CD4-positive, alpha-beta T cell treated with Interleukin-10 for 1 hour (primary cell): Measurements from ENCODE around the gene ME1.

Experiments used
- DNase-seq: peaks from one replicate; pipeline ENCODE4 v3.0.0-alpha.2; 2020

ME1 gene

DNA sequence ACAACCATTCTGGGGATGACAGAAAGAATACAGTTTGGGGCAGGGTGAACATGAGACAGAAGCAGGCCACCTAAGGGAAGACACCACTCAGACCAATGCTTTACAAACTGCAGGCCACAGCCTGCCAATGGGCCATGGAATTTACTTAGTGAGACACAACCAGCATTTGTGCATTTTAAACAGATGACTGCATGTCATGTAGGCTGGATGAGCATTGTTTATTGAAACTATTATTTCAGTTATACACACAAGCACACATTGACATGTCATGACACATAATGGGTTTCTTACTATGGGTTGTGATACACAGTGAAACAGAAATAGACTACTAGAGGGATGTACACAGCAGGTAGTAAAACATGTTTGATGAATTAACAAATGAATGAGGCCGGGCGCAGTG lies 245.8 kb downstream of the ME1 start:
- no peak for DNase-seq

DNA sequence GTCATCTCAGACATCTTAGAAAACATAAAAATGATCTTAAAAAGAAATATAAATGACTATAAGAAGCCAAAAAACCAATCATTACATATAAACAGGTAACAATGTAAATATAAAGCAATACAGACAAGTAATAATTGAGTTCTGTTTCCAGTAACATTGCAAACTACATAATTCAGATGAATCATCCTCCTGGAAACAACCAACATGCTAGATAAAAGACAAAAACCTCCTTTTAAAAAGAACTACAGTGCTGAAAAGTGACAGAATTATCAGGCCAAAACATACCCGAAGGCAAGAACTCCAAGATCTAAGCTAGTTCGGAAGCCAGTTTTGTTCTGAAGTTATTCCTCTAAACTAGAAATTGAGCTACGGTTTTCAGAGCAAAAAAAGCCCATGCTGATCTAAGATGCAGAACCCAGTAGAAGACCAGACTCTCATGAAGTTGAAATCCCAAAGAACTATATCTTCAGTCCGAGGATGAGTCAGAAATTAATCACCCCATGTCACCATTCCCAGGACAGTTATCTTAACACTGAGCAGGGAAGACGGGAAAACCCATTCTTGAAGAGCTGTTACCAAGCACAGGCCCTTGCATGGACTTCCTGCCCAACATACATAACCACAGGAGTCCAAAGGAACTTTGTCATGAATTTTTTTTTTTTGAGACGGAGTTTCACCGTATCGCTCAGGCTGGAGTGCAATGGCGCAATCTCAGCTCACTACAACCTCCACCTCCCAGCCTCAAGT lies 247.6 kb downstream of the ME1 start:
- no peak for DNase-seq

DNA sequence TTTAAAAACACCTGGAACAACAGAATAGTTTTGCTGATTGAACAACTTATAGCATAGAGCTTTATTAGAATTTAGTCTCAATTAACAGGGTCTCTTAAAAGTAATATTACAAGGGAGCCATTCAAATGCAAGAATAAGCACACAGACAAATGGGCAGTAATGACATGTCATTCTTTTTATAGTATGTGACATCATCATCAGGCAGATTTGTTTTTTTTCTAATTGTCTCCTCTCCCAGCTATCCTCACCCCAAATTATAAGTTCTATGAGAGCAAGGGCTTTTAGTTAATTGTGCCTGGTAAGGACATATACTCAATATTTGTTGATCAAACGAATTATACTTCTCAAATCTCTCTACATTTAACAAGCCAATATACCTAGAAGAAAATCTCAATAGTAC lies 248.7 kb downstream of the ME1 start:
- DNase-seq: no peak

DNA sequence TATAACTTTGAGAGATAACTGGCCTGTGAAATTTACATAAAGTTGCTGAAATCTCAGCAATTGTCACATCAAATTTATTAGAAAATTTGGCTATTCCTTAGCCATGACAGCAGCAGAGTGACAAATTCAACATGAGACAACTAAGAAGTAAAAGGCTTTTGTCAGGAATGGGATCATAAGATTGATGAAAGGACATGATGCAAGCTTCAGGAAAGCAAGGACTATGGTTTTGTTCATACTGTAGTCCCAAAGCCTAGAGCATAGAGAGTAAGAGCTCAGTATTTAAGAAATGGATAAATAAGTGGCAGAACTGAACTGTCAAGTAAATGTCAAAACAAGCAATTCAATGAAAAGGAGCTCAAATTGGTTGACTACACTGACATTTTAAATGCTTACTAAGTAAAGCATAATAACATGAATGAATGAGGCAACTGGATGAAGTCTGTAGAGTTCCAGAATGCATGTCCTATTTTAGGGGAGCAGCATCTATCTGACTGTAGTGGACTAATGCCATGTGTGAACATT lies 250.4 kb downstream of the ME1 start:
- no peak for DNase-seq

DNA sequence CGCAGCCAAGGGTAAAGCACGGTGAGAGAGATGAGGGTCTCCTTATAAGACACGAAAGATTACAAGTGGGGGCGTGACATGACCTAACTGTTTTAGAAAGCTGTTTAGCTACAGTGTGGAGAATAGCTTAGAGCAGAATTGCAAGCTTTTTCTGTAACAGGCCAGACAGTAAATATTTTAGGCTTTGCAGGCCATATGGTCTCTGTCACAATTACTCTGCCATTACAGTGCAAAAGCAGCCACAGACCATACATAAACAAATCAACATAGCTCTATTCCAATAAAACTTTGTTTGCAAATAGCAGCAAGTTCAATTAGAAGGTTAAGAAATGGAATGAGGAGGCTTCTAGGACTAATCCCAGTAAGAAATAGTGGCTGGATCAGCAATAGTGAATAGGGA lies 254.6 kb downstream of the ME1 start:
- DNase-seq: no peak

DNA sequence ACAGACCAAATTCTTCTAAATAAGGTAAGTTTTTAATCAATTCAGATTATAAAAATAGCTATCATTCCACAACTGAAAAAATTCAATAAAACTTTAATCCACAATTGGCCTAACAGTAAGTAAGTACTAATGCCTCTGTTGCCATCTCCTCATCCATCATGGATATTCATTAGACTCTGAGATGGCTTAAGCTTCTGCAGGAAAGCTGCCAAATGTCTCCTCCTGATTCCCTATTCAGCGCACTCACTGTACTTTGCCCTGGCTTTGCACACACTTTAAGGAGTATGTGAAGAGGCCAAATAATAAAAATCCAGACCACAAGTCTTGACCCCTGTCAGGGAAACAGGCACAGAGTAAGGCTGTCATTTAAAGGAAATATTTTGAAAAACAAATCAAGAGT lies 261.3 kb downstream of the ME1 start:
- DNase-seq: no peak

DNA sequence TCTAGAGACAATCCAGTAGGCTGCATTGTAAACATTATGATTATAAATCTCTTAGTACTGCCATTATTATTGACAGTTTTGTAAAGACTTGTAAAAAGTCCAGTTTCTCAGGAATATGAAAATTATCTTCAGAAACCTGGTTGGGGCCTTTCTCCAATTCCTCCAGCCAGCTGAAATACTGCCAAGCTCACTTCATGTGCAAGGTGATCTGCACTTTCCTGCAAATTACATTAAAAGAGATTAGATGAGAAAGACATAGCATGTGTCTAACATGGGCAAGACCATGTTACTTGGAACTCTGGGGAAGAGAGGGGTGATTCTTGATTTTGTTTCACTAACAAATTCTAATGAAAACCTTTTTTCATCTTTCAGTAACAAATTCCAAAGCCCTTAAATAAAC lies 261.7 kb downstream of the ME1 start:
- no peak for DNase-seq

DNA sequence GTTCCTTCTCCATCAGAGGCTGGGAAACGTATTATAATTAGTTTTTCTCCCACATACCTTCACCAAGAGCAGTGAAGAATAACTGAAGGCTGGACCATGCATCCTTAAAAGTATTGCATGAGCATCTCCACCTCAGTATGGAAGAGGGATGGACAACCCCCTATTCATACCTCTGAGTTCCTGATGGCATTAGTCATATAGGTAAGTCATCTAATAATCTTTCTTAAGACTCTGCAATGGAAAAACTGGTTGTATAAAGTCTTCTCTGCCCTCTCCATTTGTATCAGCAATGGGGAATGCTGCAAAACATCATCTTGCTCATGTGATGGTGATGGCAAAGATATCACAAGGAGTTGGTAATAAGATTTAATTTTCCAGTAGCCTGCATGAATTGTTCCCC lies 262.3 kb downstream of the ME1 start:
- no peak for DNase-seq

DNA sequence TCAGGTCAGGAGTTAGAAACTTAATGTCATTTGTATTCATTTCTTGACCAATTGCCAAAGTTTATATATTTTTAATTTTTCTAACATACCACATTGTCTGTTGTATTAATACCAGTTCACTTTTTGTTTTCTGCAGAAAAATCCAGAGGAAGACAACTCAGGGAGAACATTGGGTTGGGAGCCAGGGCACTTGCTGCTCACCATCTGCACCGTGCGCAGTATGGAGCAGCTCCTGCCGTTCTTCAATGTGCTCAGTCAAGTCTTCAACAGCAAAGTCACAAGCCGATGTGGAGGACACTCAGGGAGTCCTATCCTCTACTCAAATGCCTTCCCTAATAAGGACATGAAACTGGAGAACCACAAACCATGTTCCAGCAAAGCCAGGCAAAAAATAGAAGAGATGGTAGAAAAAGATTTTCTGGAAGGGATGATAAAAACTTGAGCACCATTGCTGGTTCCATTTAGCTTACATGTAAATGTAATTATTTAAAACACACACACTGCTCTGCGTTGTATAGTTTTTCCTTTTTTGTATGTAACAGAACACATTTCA lies 263.0 kb downstream of the ME1 start:
- DNase-seq: no peak
